ENCODE results near the gene ID3.

Gene ID3

GRCh38 chr1:23525558-23526250 lies 33.6 kb downstream of the ID3 start:
- DNase-seq: peak; percentile 37

GRCh38 chr1:23524716-23525401 lies 34.4 kb downstream of the ID3 start:
- peak; percentile 66 for DNase-seq

GRCh38 chr1:23524163-23524562 lies 35.1 kb downstream of the ID3 start:
- DNase-seq: no peak

- no peak for DNase-seq
These were observed 36.9 kb downstream of the ID3 start for GRCh38 chr1:23522244-23522982.

- DNase-seq: no peak
These were observed 37.7 kb downstream of the ID3 start for GRCh38 chr1:23521588-23521987.

- DNase-seq: no peak
These were observed 41.7 kb downstream of the ID3 start for GRCh38 chr1:23517581-23517980.

GRCh38 chr1:23515905-23516304 lies 43.4 kb downstream of the ID3 start:
- no peak for DNase-seq

- no peak for DNase-seq
These were observed 45.1 kb downstream of the ID3 start for GRCh38 chr1:23514111-23514679.

GRCh38 chr1:23509896-23510295 lies 49.4 kb downstream of the ID3 start:
- DNase-seq: no peak

Data from CD4-positive, alpha-beta T cell treated with Interleukin-12 subunit alpha and Interleukin-12 subunit beta, for 1 hour (primary cell).